GM08714 (cell line): Measurements from ENCODE around the gene ARHGEF11.
A peak's percentile ranks its signal among the peaks of the same experiment; 100 is the strongest.

Experiments
- H3K4me3 ChIP-seq: fragments of 200-500 bp; sonication (Bioruptor generic); 2 replicates; pipeline ENCODE4 v1.5.1; 2014; ENCODE audit warnings: mild to moderate bottlenecking, low read length, inconsistent platforms
- ZNF274 ChIP-seq: IDR thresholded peaks from 2 replicates; pipeline ENCODE4 v1.6.1; 2012; ENCODE audit warnings: mild to moderate bottlenecking, low read depth, low read length

ARHGEF11 gene, protein sequence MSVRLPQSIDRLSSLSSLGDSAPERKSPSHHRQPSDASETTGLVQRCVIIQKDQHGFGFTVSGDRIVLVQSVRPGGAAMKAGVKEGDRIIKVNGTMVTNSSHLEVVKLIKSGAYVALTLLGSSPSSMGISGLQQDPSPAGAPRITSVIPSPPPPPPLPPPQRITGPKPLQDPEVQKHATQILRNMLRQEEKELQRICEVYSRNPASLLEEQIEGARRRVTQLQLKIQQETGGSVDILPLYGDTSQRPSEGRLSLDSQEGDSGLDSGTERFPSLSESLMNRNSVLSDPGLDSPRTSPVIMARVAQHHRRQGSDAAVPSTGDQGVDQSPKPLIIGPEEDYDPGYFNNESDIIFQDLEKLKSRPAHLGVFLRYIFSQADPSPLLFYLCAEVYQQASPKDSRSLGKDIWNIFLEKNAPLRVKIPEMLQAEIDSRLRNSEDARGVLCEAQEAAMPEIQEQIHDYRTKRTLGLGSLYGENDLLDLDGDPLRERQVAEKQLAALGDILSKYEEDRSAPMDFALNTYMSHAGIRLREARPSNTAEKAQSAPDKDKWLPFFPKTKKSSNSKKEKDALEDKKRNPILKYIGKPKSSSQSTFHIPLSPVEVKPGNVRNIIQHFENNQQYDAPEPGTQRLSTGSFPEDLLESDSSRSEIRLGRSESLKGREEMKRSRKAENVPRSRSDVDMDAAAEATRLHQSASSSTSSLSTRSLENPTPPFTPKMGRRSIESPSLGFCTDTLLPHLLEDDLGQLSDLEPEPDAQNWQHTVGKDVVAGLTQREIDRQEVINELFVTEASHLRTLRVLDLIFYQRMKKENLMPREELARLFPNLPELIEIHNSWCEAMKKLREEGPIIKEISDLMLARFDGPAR (N-terminal part only)

DNA sequence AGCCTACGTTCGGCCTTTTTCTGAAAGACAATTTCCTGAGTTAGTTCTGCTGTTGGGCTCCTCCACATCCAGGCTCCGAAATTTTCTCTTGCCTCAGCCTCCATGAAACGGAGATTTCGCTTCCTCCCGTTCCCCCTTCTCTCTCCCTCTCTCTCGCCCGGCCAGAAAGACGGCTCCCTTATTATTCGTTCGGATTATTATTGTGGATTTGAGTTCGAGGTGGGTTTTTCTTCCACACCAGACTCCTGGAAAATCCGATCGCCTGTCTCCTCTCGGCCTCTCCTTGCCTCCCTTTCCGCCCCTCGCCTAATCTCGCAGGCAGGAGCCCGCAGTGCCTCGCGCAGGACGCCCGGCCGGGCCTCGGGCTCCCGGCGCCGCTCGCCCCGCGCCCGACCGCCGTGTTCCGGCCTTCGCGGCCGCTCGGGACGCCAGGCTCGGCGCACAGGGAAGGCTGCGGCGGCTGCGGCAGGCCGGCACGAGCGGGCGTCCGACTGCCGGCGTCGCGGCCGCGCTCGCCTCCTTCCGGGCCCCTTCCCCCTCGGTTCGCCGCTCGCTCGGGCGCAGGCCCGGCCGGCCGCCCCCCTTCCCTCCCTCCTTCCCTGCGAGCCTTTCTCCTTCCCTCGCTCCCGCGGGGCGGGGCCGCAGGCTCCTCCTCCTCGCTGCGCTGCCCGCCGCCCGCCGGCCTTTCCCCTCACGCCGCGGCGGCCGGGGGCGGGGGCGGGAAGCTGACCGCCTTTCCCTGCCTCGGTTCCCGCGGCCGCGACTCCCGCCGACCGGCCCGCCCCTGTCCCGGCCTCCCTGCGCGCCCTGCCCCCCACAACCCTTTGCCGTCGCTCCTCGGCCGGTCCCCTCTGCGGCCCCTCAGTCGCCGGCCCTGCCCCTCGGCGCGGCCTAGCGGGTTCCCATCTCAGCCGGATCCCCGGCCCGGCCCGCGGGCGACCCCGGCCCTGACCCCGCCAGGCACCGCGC lies at the start of gene ARHGEF11:
ARHGEF11 (minus strand) TSS at position 493 of the 969 bp plus-strand sequence. CDS start 1,412 bp downstream, outside the sequence.
- peak within 1 kb of the TSS; percentile 57 for H3K4me3 ChIP-seq

DNA sequence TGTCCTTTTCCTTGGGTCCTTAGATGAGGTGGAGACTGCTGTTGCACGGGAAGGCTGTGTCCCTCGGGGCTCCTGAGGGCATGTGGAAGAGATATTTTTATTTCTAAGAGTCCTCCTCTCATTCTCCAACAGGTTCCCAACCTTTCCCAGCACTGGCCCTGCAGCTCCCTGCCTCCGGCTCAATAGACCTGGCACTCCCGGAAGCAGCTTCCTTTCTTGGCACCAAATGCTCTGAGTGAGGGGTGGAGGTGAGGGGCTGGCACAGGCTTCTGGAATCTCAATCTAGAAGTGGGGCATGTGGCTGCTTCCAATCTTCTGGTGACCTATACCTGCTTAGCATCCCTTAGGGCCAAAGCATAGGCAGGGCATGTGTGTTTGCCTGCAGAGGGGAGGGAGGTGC lies 49.5 kb upstream of the ARHGEF11 start:
- no peak overlapping the region for H3K4me3 ChIP-seq
- TF ChIP-seq ZNF274 = no peak

More for the DNA sequence above, at the start of gene ARHGEF11:
- TF ChIP-seq ZNF274 = no peak

DNA sequence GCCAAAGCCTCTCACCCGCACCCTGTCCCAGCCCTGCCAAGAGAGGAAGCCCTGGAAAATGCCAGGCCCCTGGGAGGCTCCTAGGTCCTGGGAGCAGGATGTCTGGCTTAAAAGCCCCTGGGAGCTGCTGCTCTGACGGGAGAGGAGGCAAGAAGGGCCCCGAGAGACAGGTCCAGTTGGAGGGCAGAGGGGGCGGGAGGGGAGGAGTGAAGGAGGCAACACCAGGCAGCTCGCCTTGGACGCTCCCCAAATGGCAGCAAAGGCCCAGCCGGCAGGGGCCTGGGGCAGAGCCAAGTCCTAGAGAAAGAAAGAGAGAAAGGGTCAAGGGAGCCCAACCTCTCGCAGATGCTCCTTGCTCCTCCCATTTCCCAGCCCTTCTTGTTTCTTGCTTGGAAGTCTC lies 47.3 kb upstream of the ARHGEF11 start:
- TF ChIP-seq ZNF274 = no peak
- no peak overlapping the region for H3K4me3 ChIP-seq

DNA sequence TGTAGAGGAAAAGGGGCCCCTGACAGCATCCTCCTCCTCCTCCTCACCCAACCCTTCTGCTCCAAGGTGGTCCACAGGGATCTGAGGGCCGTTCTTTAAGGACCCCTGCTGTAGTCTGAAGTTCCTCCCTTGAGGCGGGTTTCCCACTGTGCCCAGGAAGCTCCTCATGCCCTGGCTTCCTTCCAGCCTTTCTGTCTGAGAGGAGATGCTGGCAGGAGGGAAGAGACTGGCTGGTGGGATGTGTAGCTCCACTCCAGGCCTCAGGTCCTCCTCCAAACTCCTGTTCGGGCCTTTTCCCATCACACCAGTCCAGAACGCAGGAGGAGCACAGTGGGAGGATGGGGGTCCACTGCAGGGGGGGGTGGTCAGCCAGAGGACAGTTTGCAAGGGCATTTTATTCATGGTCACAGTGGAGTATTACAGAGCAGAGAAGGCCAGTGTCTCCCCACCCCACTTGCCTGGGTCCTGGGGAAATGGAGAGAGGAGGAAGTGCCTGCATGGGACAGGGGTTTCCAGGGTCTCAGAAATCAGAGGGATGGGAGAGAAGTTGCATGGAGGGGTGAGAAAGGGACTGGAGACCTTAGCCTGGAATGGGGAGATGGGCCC lies 46.2 kb upstream of the ARHGEF11 start:
- TF ChIP-seq ZNF274 = no peak
- H3K4me3 ChIP-seq = no peak overlapping the region

DNA sequence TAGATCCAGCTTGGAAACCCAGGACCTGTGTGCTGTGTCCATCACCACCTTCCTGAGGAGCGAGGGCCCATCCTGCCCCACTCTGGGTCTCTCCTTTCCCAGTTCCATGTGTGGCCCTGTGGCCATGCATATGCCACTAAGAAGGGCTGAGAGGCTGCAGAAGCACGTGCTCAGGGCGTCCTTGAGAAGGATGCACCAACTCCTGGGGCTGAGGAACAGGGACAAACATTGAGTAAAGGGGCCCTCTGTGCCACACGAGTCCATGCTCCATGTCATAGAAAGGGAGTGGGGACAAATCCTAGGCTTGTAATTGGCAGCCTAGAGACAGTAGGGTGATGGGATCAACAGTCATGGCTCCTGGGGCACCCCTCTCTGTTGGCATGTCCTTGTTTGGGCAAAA lies 45.6 kb upstream of the ARHGEF11 start:
- TF ChIP-seq ZNF274 = no peak

DNA sequence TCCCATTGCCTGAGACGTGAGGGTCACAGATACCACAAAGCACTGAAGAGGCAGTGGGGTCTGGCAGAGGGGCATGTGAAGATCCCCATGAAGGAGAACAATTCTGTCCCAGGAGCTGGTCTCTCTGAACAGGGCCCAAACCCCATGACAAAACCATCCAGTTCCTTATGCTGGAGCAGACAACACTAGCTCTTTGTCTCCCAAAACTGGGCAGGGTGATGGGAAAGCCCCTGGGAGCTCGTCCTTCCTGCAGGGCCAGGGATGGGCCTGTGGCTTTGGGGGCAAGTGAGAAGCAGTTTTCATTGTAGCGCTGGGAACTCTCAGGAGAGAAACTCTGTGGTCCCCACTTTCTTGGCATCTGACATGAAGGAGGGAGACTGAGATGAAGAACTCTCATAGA lies 45.2 kb upstream of the ARHGEF11 start:
- no peak overlapping the region for H3K4me3 ChIP-seq
- no peak for TF ChIP-seq ZNF274

More for the DNA sequence above, 45.6 kb upstream of the ARHGEF11 start:
- H3K4me3 ChIP-seq = no peak overlapping the region

DNA sequence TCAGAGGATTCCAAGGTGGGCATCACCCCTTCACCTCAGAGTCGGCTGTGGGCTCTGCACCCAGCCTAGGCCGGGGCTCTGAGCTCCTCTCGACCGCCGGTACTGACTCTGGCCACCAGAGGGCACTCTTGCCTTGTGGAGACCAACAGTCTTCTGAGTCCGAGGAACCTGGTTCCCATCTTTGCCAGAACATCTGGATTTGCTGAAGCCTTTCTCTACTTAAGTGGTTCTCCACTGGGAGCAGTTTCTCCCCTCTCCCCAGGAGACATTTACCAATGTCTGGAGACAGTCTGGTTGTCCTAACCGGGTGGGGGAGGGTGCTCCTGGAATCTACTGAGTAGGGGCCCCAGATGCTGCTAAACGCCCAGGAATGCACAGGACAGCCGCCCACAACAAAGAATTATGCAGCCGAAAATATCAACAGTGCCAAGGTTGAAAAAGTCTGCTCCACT lies 44.7 kb upstream of the ARHGEF11 start:
- no peak overlapping the region for H3K4me3 ChIP-seq
- no peak for TF ChIP-seq ZNF274

DNA sequence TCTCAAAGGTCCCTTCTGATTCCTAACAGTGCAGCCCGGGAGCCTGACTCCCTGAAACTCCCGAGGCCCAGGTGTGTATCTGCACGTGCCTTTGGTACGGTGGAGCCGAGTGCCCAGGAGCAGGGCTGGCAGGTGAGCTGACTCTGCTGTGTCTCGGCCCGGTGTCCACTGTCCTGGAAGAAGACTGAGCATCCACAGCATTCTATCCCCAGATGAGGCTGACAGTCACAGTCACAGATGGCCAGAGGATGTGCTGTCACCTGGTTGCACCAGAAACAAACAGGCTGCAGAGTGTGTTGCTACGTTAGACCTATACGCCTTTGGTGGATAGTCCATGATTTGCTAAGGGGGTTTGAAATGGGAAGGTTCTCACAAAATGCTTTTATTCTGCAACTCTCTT lies 44.2 kb upstream of the ARHGEF11 start:
- TF ChIP-seq ZNF274 = no peak

DNA sequence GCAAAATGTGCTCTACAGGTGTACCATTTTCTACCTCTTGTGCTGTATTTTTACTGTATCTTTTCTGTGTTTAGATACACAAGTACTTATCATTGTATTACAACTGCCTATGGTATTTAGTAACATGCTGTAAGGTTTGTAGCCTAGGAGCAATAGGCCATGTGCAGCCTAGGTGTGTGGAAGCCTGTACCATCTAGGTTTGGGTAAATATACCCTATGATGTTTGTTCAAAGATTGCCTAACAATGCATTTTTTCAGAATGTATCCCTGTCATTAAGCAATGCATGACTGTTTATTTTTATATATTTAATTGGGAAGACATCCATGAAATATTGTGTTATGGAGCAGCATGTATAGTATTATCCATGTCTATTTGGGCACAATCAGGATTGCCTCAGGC lies 43.1 kb upstream of the ARHGEF11 start:
- H3K4me3 ChIP-seq = no peak overlapping the region
- TF ChIP-seq ZNF274 = no peak

More for the DNA sequence above, 44.2 kb upstream of the ARHGEF11 start:
- H3K4me3 ChIP-seq = no peak overlapping the region

DNA sequence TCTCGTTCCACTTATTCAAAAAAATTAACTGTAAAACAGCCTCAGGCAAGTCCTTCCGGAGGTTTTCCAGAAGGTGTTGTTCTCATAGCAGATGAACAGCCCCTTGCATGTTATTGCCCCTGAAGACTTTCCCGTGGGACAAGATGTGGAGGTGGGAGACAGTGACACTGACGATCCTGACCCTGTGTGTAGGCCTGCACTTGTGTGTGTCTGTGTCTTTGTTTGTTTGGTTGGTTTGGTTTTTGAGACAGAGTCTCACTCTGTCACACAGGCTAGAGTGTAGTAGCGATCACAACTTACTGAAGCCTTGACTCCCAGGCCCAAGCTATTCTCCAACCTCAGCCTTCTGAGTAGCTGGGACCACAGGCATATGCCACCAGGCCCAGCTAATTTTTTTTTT lies 41.5 kb upstream of the ARHGEF11 start:
- no peak overlapping the region for H3K4me3 ChIP-seq
- TF ChIP-seq ZNF274 = no peak

DNA sequence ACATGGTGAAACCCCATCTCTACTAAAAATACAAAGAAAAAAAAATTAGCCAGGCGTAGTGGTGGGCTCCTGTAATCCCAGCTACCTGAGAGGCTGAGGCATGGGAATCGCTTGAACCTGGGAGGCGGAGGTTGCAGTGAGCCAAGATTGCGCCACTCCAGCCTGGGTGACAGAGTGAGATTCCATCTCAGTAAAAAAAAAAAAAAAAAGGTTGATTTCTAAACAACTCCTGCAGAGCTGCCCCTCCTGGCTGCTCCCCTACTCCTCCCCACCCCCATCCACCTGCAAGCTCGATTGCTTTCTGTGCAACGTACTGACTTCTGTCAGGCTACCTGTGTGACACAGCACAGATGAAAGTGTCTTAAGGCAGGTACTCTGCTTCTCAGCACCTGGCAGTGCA lies 40.8 kb upstream of the ARHGEF11 start:
- no peak overlapping the region for H3K4me3 ChIP-seq
- no peak for TF ChIP-seq ZNF274

DNA sequence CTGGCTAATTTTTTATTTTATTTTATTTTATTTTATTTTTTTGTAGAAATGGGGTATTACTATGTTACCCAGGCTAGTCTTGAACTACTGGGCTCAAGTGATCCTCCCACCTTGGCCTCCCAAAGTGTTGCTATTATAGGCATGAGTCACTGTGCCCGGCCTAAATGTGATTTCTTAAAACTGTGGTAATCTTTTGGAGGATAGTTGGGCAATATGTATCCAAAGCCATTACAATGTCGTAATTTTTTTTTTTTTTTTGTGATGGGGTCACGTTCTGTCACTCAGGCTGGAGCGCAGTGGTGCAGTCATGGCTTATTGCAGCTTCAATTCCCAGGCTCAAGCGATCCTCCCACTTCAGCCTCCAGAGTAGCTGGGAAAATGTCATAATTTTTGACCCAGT lies 39.9 kb upstream of the ARHGEF11 start:
- H3K4me3 ChIP-seq = no peak overlapping the region
- no peak for TF ChIP-seq ZNF274

DNA sequence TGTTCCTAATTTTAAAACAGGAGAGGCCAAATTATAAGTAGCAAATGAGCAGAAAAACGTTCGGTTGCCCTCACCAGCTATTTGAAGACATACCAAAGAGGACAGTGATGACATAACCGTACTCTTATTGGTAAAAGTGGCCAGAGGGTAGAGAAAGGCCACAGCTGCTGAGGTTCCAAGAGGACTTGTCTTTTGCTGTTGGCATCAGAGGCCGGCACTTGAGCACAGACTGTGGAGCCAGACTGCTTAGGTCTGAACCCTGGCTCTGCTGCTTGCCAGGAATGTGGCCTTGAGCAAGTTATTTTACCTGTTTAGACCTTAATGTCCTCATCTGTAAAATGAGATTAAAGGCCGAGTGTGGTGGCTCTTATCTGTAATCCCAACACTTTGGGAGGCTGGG lies 39.2 kb upstream of the ARHGEF11 start:
- H3K4me3 ChIP-seq = no peak overlapping the region
- TF ChIP-seq ZNF274 = no peak
